Left ventricle myocardium inferior (tissue), 1 donor: ENCODE measurements around the gene DAB2IP. TPM values are rescaled to one million over a fixed set of nuclear protein-coding genes. Genes with fewer than 3 reads are reported as not detected.

ENCODE experiments used
- DNase-seq: peaks from one replicate; pipeline ENCODE4 v3.0.0-alpha.2; 2020
- H3K27ac ChIP-seq: fragments of 200-600 bp; replicated peaks from 2 replicates; pipeline ENCODE4 v1.8.0; 2021
- H3K27me3 ChIP-seq: fragments of 200-600 bp; 2 replicates; pipeline ENCODE4 v1.8.0; 2021; ENCODE audit warnings: low read depth
- H3K36me3 ChIP-seq: fragments of 200-600 bp; 2 replicates; pipeline ENCODE4 v1.8.0; 2021
- H3K4me1 ChIP-seq: fragments of 200-600 bp; 2 replicates; pipeline ENCODE4 v1.8.0; 2021
- H3K4me3 ChIP-seq: fragments of 200-600 bp; 2 replicates; pipeline ENCODE4 v1.8.0; 2021; ENCODE audit warnings: mild to moderate bottlenecking, moderate library complexity
- H3K9me3 ChIP-seq: fragments of 200-600 bp; replicated peaks from 2 replicates; pipeline ENCODE4 v1.8.0; 2021
- CTCF ChIP-seq: fragments of 200-600 bp; IDR thresholded peaks from 2 replicates; pipeline ENCODE4 v1.8.0; 2021; ENCODE audit warnings: antibody characterized with exemption, mild to moderate bottlenecking, borderline replicate concordance
- intact Hi-C: fragments of 100-400 bp; cut with micrococcal nuclease; formaldehyde crosslinking; loops from one replicate; pipeline ENCODE4 v1.11.0; 2022
- total RNA-seq: library from RNA; stranded (reverse); fragmentation: NEBNext Ultra II Directional; extraction: Animal tissue kit (Norgen Biotek cat#: 25700); gene quantifications from one replicate; pipeline ENCODE4 v1.2.1, GENCODE V29; 2021
- donor health status: DM: no; HTN: yes; CAD: no; lungs with severe emphysema.

Gene DAB2IP
- total RNA-seq, 1 donor from 2014 or later = 50.7 TPM

DNA sequence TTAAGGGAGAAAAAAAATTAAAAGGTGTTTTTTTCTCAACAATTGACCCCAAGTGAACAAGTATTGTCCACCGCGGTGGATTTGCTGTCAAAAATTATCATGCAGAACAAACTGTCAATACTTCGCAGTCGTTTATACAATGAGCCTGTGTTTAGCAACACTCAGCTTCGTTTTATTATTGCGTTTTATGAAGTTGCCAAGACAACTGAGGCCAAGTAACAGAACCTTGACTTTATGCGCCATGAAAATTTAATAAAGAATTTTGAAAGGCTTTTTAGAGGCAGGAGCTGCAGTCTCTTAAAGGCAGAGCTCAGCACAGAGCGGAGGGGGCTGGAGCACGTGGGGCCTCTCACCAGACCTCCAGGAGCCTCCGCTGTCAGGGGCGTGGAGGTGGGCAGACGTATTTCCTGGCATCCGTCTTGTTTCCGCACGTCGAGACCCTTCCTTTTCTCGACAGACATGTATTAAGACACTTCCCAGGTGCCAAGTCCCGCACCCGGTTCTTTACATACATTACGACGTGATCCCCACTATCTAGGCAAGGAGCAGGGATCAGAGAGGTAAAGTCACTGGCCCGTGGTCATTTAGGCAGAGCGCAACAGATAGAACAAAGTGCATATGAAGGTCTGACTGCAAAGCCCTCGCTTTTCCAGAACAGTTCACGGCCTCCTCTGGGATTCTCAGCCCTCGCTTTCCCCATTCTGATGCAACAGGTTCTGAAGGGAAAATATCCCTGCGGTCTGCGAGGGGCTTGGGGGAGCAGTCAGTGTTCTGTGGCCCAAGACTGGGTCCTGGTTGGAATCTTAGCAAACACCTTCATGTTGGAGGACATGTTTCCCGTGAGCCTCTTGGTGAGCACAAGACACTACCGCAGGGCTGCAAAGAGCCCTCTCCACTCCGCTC is 164.4 kb downstream of the DAB2IP start:
- TF ChIP-seq CTCF = no peak
- DNase-seq = no peak
- H3K36me3 ChIP-seq = no peaks in the 10 kb centered on the region
- H3K4me3 ChIP-seq = no peak overlapping the region
- no peaks in the 10 kb centered on the region for H3K9me3 ChIP-seq
- no peaks in the 10 kb centered on the region for H3K27me3 ChIP-seq
- intact Hi-C loops = no loop called here
- H3K4me1 ChIP-seq = peaks cover 11% of the 10 kb centered on the region
- no peak overlapping the region for H3K27ac ChIP-seq

GRCh38 chr9:121816449-121816817 is 165.0 kb downstream of the DAB2IP start:
- no peaks in the 10 kb centered on the region for H3K27me3 ChIP-seq
- H3K9me3 ChIP-seq = no peaks in the 10 kb centered on the region
- no peak overlapping the region for H3K27ac ChIP-seq
- TF ChIP-seq CTCF = no peak
- no peak overlapping the region for H3K4me3 ChIP-seq
- H3K36me3 ChIP-seq = no peaks in the 10 kb centered on the region
- intact Hi-C loops = no loop called here
- no peak for DNase-seq
- H3K4me1 ChIP-seq = peaks cover 14% of the 10 kb centered on the region

GRCh38 chr9:121816845-121817450 is 165.5 kb downstream of the DAB2IP start:
- Histone ChIP-seq H3K4me3 (no peak overlapping the region), H3K9me3 (no peaks in the 10 kb centered on the region), H3K4me1 (peaks cover 19% of the 10 kb centered on the region), H3K27ac (no peak overlapping the region), H3K27me3 (no peaks in the 10 kb centered on the region), H3K36me3 (no peaks in the 10 kb centered on the region)
- intact Hi-C loops = no loop called here
- no peak for TF ChIP-seq CTCF
- DNase-seq = no peak

DNA sequence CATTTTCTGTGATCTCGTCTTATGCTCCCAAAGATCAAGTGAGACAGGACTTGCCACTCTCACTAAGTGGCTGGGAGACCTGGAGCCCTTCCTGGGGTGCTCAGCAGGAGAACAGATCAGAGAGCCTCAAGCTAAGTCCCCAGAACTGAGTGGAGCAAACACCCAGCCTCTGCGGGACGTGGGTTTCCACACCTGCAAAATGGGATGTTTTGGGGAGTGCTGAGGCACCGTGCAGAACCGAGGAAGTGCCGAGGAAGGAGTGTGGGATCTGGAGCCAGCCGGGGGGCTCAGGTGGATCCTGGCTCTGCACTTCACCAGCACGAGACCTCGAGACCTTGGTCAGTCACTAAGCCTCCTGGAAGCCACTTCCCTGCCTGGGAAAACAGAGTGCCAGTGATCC is 166.0 kb downstream of the DAB2IP start:
- DNase-seq = no peak

GRCh38 chr9:121818016-121818661 is 166.7 kb downstream of the DAB2IP start:
- no peak for DNase-seq
- H3K27me3 ChIP-seq = no peaks in the 10 kb centered on the region
- peaks cover 22% of the 10 kb centered on the region for H3K4me1 ChIP-seq
- no peaks in the 10 kb centered on the region for H3K36me3 ChIP-seq
- H3K27ac ChIP-seq = no peak overlapping the region
- H3K9me3 ChIP-seq = no peaks in the 10 kb centered on the region
- H3K4me3 ChIP-seq = no peak overlapping the region
- no peak for TF ChIP-seq CTCF
- intact Hi-C loops = no loop called here

More for the DNA sequence above, 166.0 kb downstream of the DAB2IP start:
- H3K9me3 ChIP-seq = no peaks in the 10 kb centered on the region
- H3K4me3 ChIP-seq = no peak overlapping the region
- no peak overlapping the region for H3K27ac ChIP-seq
- intact Hi-C loops = no loop called here
- H3K36me3 ChIP-seq = no peaks in the 10 kb centered on the region
- no peaks in the 10 kb centered on the region for H3K27me3 ChIP-seq
- peaks cover 22% of the 10 kb centered on the region for H3K4me1 ChIP-seq
- no peak for TF ChIP-seq CTCF
